Activated CD4-positive, alpha-beta T cell treated with anti-CD3 and anti-CD28 coated beads, Interleukin-2, amount 10 ng/mL, durations not matched to agents 7 days and 5 days (primary cell): ENCODE measurements around the gene CLEC4M. TPM values are rescaled to one million over a fixed set of nuclear protein-coding genes. Genes with fewer than 3 reads are reported as not detected.
"Not testable (repeated sequence)": the region's sequence is repeated elsewhere in the genome, so short reads cannot be mapped to it uniquely, and the experiment has no call there.

Source experiments
- CTCF ChIA-PET: fragments of 350-600 bp; sonication (Branson Sonifier 250); formaldehyde crosslinking; loops from one replicate; lab custom pipeline; 2021; ENCODE audit warnings: antibody characterized with exemption; lab: Charles Lee
- POLR2A ChIA-PET: fragments of 350-600 bp; sonication (Branson Sonifier 250); formaldehyde crosslinking; loops from one replicate; lab custom pipeline; 2021; ENCODE audit warnings: antibody characterized with exemption; lab: Charles Lee
- DNase-seq: peaks from one replicate; pipeline ENCODE4 v3.0.0-alpha.2; 2020
- H3K27ac Mint-ChIP-seq: one replicate; pipeline ENCODE4 v1.8.0; 2021; ENCODE audit warnings: mild to moderate bottlenecking, moderate library complexity, mixed read lengths
- H3K27me3 Mint-ChIP-seq: one replicate; pipeline ENCODE4 v1.8.0; 2021; ENCODE audit warnings: mixed read lengths
- H3K36me3 Mint-ChIP-seq: one replicate; pipeline ENCODE4 v1.8.0; 2021; ENCODE audit warnings: low read depth, mixed read lengths
- H3K4me1 Mint-ChIP-seq: one replicate; pipeline ENCODE4 v1.8.0; 2021; ENCODE audit warnings: mixed read lengths
- H3K4me3 Mint-ChIP-seq: one replicate; pipeline ENCODE4 v1.8.0; 2021; ENCODE audit warnings: mild to moderate bottlenecking, moderate library complexity, mixed read lengths
- H3K9me3 Mint-ChIP-seq: one replicate; pipeline ENCODE4 v1.8.0; 2021; ENCODE audit warnings: mixed read lengths
- total RNA-seq, 2 experiments: library from RNA; stranded (reverse); gene quantifications; one replicate each; pipeline ENCODE4 v1.2.3, GENCODE V29; 2021

The CLEC4M gene
- total RNA-seq, 2 experiments from 2014 or later = not detected

DNA sequence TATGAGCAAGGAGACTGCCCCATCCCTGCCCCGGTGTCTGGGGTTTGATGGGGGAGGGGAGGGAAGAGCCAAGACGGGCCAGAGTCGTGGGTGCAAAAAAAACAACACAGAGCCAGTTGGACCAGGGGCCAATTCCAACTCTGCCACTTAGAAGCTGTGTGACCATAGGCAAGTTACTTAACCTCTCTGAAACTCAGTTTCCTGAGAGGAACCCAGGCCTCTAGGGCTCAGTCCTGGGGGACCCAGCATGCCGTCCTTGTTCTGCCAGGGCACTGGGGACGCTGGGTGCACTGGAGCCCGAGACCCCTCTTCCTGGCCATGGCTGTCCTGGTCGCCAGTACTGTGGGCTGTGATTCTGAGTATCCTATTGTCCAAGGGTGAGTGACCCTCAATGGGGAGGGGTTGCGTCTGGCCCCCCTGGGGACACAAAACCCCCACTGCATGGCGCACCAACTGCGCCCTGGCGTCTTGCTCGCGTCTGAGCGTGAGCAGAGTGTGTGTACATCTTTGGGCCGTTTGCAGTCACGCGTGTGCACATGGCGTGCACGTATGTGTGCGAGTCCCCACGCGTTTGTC lies 24.6 kb downstream of the CLEC4M start:
- DNase-seq = no peak
- POLR2A ChIA-PET = no interaction called here
- CTCF ChIA-PET = no interaction called here
- H3K9me3 Mint-ChIP-seq = peaks cover 6% of the 10 kb centered on the region
- H3K27me3 Mint-ChIP-seq = peaks cover 41% of the 10 kb centered on the region
- no peak overlapping the region for H3K4me3 Mint-ChIP-seq
- H3K36me3 Mint-ChIP-seq = no peaks in the 10 kb centered on the region
- H3K4me1 Mint-ChIP-seq = no peaks in the 10 kb centered on the region
- H3K27ac Mint-ChIP-seq = peak overlapping the region; percentile 33

GRCh38 chr19:7788178-7788932 lies 25.3 kb downstream of the CLEC4M start:
- H3K4me3 Mint-ChIP-seq = no peak overlapping the region
- H3K9me3 Mint-ChIP-seq = peaks cover 6% of the 10 kb centered on the region
- CTCF ChIA-PET = no interaction called here
- H3K27ac Mint-ChIP-seq = no peak overlapping the region
- peaks cover 40% of the 10 kb centered on the region for H3K27me3 Mint-ChIP-seq
- no peak for DNase-seq
- H3K4me1 Mint-ChIP-seq = no peaks in the 10 kb centered on the region
- no peaks in the 10 kb centered on the region for H3K36me3 Mint-ChIP-seq
- POLR2A ChIA-PET = no interaction called here

DNA sequence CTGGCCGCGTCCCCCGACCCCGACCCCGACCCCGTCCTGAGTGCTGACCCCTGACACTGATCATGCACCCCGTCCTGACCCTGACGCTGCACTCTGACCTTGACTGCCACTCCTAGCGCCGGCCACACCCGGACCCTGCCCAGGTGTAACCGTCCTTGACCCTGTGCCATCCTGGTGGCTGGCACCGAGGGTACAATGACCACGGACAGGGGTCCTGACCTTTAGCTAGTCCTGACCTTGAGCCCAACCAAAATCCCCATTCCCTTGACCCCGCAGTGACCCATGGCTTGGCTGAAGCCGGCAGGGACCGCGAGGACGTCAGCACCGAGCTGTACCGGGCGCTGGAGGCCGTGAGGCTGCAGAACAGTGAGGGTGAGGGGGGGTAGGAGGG lies 25.9 kb downstream of the CLEC4M start:
- Mint-ChIP-seq H3K4me1 (no peaks in the 10 kb centered on the region), H3K4me3 (no peak overlapping the region), H3K9me3 (peaks cover 6% of the 10 kb centered on the region), H3K27me3 (peaks cover 35% of the 10 kb centered on the region), H3K27ac (no peak overlapping the region), H3K36me3 (no peaks in the 10 kb centered on the region)
- POLR2A ChIA-PET = no interaction called here
- no peak for DNase-seq
- CTCF ChIA-PET = no interaction called here

GRCh38 chr19:7789447-7789846 lies 26.4 kb downstream of the CLEC4M start:
- Mint-ChIP-seq H3K27me3 (peaks cover 35% of the 10 kb centered on the region), H3K4me1 (no peaks in the 10 kb centered on the region), H3K4me3 (no peak overlapping the region), H3K9me3 (peaks cover 6% of the 10 kb centered on the region), H3K36me3 (no peaks in the 10 kb centered on the region), H3K27ac (no peak overlapping the region)
- POLR2A ChIA-PET = no interaction called here
- DNase-seq = no peak
- CTCF ChIA-PET = no interaction called here

DNA sequence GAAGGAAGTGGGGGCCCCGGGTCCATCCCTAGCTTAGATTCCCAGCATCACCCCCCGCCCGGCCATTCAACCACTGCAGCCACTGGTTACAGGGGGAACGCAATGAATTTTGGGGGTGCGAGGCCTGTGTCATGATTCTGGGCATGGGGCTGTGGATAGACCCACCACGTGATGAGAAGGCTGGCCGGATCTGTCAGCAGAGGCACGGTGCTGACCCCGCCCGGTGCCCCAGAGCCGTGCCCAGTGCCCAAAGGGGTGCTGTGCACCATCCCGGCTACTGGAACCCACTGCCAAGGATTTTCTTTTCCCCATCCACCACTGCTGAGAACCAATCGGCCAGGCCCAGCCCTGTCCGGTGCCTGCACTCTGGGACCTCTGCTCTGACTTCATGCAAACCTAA lies 27.4 kb downstream of the CLEC4M start:
- Mint-ChIP-seq H3K36me3 (no peaks in the 10 kb centered on the region), H3K4me3 (no peak overlapping the region), H3K9me3 (no peaks in the 10 kb centered on the region), H3K27ac (no peak overlapping the region), H3K4me1 (no peaks in the 10 kb centered on the region), H3K27me3 (peaks cover 29% of the 10 kb centered on the region)
- CTCF ChIA-PET = no interaction called here
- no peak for DNase-seq
- POLR2A ChIA-PET = no interaction called here

DNA sequence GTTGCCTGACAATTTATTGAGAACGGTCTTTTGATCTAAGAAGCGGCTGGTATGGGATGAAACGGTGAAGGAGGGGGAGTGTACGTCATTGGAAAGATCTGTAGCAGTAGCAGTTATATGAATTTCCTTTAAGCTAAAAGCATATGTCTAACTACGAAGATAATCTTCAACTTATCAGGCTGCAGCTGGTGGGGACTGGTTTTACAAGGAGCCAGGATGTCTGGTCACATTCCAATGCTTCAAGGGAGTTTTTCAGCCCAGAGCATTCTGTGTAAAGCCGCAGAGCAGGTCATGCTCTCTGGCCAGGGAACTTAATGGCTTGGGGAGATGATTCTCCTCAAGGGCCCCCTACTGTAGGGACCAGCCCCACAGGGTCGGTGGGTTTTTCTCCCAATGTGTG lies 29.2 kb downstream of the CLEC4M start:
- Mint-ChIP-seq H3K27me3 (peaks cover 29% of the 10 kb centered on the region), H3K36me3 (no peaks in the 10 kb centered on the region), H3K4me1 (no peaks in the 10 kb centered on the region), H3K9me3 (no peaks in the 10 kb centered on the region), H3K27ac (no peak overlapping the region), H3K4me3 (no peak overlapping the region)
- CTCF ChIA-PET = interaction anchor here (0.6 to 1.2 kb wide), 2 partner anchors 97 to 112 kb away, joined by 3 to 6 read pairs; partner anchors contain the start of gene TRAPPC5
- DNase-seq = no peak
- POLR2A ChIA-PET = no interaction called here

DNA sequence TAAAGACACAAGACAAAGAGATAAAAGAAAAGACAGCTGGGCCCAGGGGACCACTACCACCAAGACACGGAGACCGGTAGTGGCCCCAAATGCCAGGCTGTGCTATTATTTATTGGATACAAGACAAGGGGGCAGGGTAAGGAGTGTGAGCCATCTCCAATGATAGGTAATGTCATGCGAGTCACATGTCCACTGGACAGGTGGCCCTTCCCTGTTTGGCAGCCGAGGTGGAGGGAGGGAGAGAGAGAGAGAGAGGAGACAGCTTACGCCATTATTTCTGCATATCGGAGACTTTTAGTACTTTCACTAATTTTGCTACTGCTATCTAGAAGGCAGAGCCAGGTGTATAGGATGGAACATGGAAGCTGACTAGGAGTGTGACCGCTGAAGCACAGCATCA lies 29.7 kb downstream of the CLEC4M start:
- H3K4me3 Mint-ChIP-seq, H3K9me3 Mint-ChIP-seq, DNase-seq, H3K4me1 Mint-ChIP-seq, H3K36me3 Mint-ChIP-seq, POLR2A ChIA-PET, H3K27ac Mint-ChIP-seq: not testable (repeated sequence)
- peaks cover 29% of the 10 kb centered on the region for H3K27me3 Mint-ChIP-seq
- CTCF ChIA-PET = interaction anchor here (0.6 kb wide), 1 partner anchor 97 kb away, joined by 3 read pairs; no protein-coding TSS in a partner anchor

DNA sequence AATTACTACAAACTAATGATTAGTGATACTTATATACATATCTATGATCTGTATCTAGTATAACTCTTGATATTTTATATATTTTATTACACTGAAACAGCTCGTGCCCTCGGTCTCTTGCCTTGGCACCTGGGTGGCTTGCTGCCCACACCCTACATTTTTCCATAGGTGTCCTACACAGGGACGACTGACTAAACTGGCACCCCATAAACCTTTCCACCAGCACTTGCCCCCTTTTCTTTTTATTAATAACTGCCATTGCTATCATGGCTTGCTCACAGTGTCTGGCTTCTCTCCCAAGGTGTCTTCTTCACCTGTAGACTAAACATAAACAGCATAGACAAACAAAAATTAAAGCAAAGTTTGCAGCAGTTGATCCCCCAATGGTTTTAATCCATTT lies 30.4 kb downstream of the CLEC4M start:
- Mint-ChIP-seq H3K27ac (no peak overlapping the region), H3K4me1 (no peaks in the 10 kb centered on the region), H3K27me3 (peaks cover 25% of the 10 kb centered on the region), H3K9me3 (no peaks in the 10 kb centered on the region), H3K36me3 (no peaks in the 10 kb centered on the region), H3K4me3 (no peak overlapping the region)
- no peak for DNase-seq
- CTCF ChIA-PET = no interaction called here
- POLR2A ChIA-PET = no interaction called here

- ChIA-PET CTCF (interaction anchor here (1.1 kb wide), 1 partner anchor 115 kb away, joined by 4 read pairs; the partner anchor contains the start of gene TRAPPC5), POLR2A (no interaction called here)
- no peak overlapping the region for H3K27ac Mint-ChIP-seq
- no peaks in the 10 kb centered on the region for H3K36me3 Mint-ChIP-seq
- H3K9me3 Mint-ChIP-seq = no peaks in the 10 kb centered on the region
- no peak overlapping the region for H3K4me3 Mint-ChIP-seq
- no peak for DNase-seq
- H3K27me3 Mint-ChIP-seq = peaks cover 28% of the 10 kb centered on the region
- H3K4me1 Mint-ChIP-seq = peaks cover 3% of the 10 kb centered on the region
Observed at GRCh38 chr19:7795555-7796161, 32.6 kb downstream of the CLEC4M start.

GRCh38 chr19:7799640-7800355 lies 36.8 kb downstream of the CLEC4M start:
- Mint-ChIP-seq H3K4me1 (peaks cover 3% of the 10 kb centered on the region), H3K4me3 (no peak overlapping the region), H3K27ac (peak overlapping the region; percentile 36), H3K9me3 (no peaks in the 10 kb centered on the region), H3K27me3 (peaks cover 41% of the 10 kb centered on the region), H3K36me3 (no peaks in the 10 kb centered on the region)
- DNase-seq = peak; percentile 62
- POLR2A ChIA-PET = interaction anchor here (0.7 kb wide), 1 partner anchor 102 kb away, joined by 3 read pairs; no protein-coding TSS in a partner anchor
- CTCF ChIA-PET = interaction anchor here (0.6 to 3.6 kb wide), 10 partner anchors 12 to 1531 kb away, joined by 3 to 17 read pairs (median 4); partner anchors contain the start of genes PET100, TRAPPC5 and XAB2

- peak overlapping the region; percentile 54 for H3K27ac Mint-ChIP-seq
- DNase-seq = no peak
- no peaks in the 10 kb centered on the region for H3K36me3 Mint-ChIP-seq
- CTCF ChIA-PET = interaction anchor here (0.9 to 3.6 kb wide), 5 partner anchors 52 to 235 kb away, joined by 3 to 17 read pairs (median 9); partner anchors contain the start of gene TRAPPC5
- H3K4me1 Mint-ChIP-seq = peaks cover 3% of the 10 kb centered on the region
- POLR2A ChIA-PET = no interaction called here
- no peak overlapping the region for H3K4me3 Mint-ChIP-seq
- no peaks in the 10 kb centered on the region for H3K9me3 Mint-ChIP-seq
- peaks cover 48% of the 10 kb centered on the region for H3K27me3 Mint-ChIP-seq
Observed at GRCh38 chr19:7801020-7801570, 38.1 kb downstream of the CLEC4M start.

GRCh38 chr19:7806234-7806633 lies 43.2 kb downstream of the CLEC4M start:
- POLR2A ChIA-PET = no interaction called here
- Mint-ChIP-seq H3K4me1 (peaks cover 14% of the 10 kb centered on the region), H3K9me3 (peaks cover 14% of the 10 kb centered on the region), H3K27me3 (peaks cover 29% of the 10 kb centered on the region), H3K27ac (no peak overlapping the region), H3K36me3 (peaks cover 2% of the 10 kb centered on the region), H3K4me3 (no peak overlapping the region)
- DNase-seq = no peak
- CTCF ChIA-PET = interaction anchor here (3.0 kb wide), 1 partner anchor 125 kb away, joined by 10 read pairs; the partner anchor contains the start of gene TRAPPC5
